CD14-positive monocyte (primary cell): ENCODE results near the gene CSMD2. TPM values are rescaled to one million over a fixed set of nuclear protein-coding genes. Genes with fewer than 3 reads are reported as not detected.

Experiments used
- DNase-seq, 3 donors: peaks; one replicate each; pipeline ENCODE4 v3.0.0-alpha.2; 2011 to 2022
- H2AFZ ChIP-seq: 2 replicates; pipeline ENCODE4 v1.6.0; 2012; ENCODE audit warnings: mild to moderate bottlenecking, low read depth, low read length, inconsistent platforms; ENCODE audit not compliant: insufficient read depth, poor library complexity, severe bottlenecking
- H3K27ac ChIP-seq, 2 donors: 1 replicate in 1 of 2; 2 replicates in 1 of 2; pipeline ENCODE4 v1.5.1; 2012 to 2013; ENCODE audit warnings: low read length in 2 of 2, control low read depth in 1 of 2, inconsistent platforms in 1 of 2, low read depth in 1 of 2, mild to moderate bottlenecking in 1 of 2
- H3K27me3 ChIP-seq, 2 donors: one replicate each; pipeline versions ENCODE4 v1.6.0 to v1.6.1; 2011 to 2013; ENCODE audit warnings: low read length in 2 of 2; ENCODE audit not compliant: control insufficient read depth in 2 of 2, insufficient read depth in 2 of 2
- H3K36me3 ChIP-seq, 2 donors: replicated peaks in 1 of 2; 1 replicate in 1 of 2; 2 replicates in 1 of 2; pipeline versions ENCODE4 v1.5.1 to v1.6.1; 2012 to 2013; ENCODE audit warnings: low read length in 2 of 2, control low read depth in 1 of 2, inconsistent platforms in 1 of 2, mild to moderate bottlenecking in 1 of 2; ENCODE audit not compliant: insufficient read depth in 2 of 2, control insufficient read depth in 1 of 2
- H3K4me1 ChIP-seq, 2 donors: 1 replicate in 1 of 2; 2 replicates in 1 of 2; pipeline versions ENCODE4 v1.5.1 to v1.6.1; 2012 to 2013; ENCODE audit warnings: low read length in 2 of 2, control low read depth in 1 of 2, inconsistent platforms in 1 of 2, mild to moderate bottlenecking in 1 of 2, moderate library complexity in 1 of 2; ENCODE audit not compliant: insufficient read depth in 2 of 2, control insufficient read depth in 1 of 2
- H3K4me2 ChIP-seq: replicated peaks from 2 replicates; pipeline ENCODE3; 2012; ENCODE audit warnings: low read length, moderate library complexity, mild to moderate bottlenecking; ENCODE audit not compliant: poor library complexity, severe bottlenecking; ENCODE audit errors: extremely low read depth
- H3K4me3 ChIP-seq, 3 experiments: fragments of 200-600 bp in 1 of 3; sonication (generic) in 1 of 3; replicated peaks in 1 of 3; 1 replicate in 2 of 3; 2 replicates in 1 of 3; pipeline ENCODE4 v1.5.1; 2011 to 2013; ENCODE audit warnings: low read length in 3 of 3, mild to moderate bottlenecking in 3 of 3, control low read depth in 2 of 3, low read depth in 2 of 3, inconsistent platforms in 1 of 3, moderate library complexity in 1 of 3
- H3K79me2 ChIP-seq: 2 replicates; pipeline ENCODE4 v1.6.0; 2012; ENCODE audit warnings: mild to moderate bottlenecking, control low read depth, inconsistent platforms, low read length, moderate library complexity; ENCODE audit not compliant: insufficient read depth
- H3K9ac ChIP-seq: 2 replicates; pipeline ENCODE4 v1.6.0; 2017; ENCODE audit warnings: low read length, mild to moderate bottlenecking; ENCODE audit not compliant: insufficient read depth, poor library complexity, severe bottlenecking
- H3K9me3 ChIP-seq, 2 donors: replicated peaks in 1 of 2; 1 replicate in 1 of 2; 2 replicates in 1 of 2; pipeline versions ENCODE4 v1.5.1 to v1.6.1; 2012 to 2013; ENCODE audit warnings: low read length in 2 of 2, control low read depth in 1 of 2; ENCODE audit not compliant: control insufficient read depth in 1 of 2, insufficient read depth in 1 of 2
- H4K20me1 ChIP-seq: 2 replicates; pipeline ENCODE4 v1.6.0; 2012; ENCODE audit warnings: mild to moderate bottlenecking, low read length, control low read depth, moderate library complexity; ENCODE audit not compliant: insufficient read depth
- H3K27ac Mint-ChIP-seq, 7 donors: one replicate each; pipeline ENCODE4 v1.8.0; 2020; ENCODE audit warnings: mild to moderate bottlenecking in 7 of 7, mixed read lengths in 7 of 7, moderate library complexity in 6 of 7, inconsistent platforms in 2 of 7
- H3K27me3 Mint-ChIP-seq, 3 donors: one replicate each; pipeline ENCODE4 v1.8.0; 2021 to 2022; ENCODE audit warnings: low read depth in 3 of 3, mild to moderate bottlenecking in 3 of 3, mixed read lengths in 3 of 3, moderate library complexity in 3 of 3, inconsistent platforms in 1 of 3
- H3K36me3 Mint-ChIP-seq, 2 donors: one replicate each; pipeline ENCODE4 v1.8.0; 2020; ENCODE audit warnings: mixed read lengths in 2 of 2, inconsistent platforms in 1 of 2, mild to moderate bottlenecking in 1 of 2
- H3K4me1 Mint-ChIP-seq: one replicate; pipeline ENCODE4 v1.8.0; 2020; ENCODE audit warnings: mild to moderate bottlenecking, mixed read lengths
- H3K4me3 Mint-ChIP-seq, 2 donors: one replicate each; pipeline ENCODE4 v1.8.0; 2020; ENCODE audit warnings: mild to moderate bottlenecking in 2 of 2, mixed read lengths in 2 of 2, moderate library complexity in 1 of 2
- H3K9me3 Mint-ChIP-seq, 7 donors: one replicate each; pipeline ENCODE4 v1.8.0; 2020 to 2022; ENCODE audit warnings: mixed read lengths in 7 of 7, mild to moderate bottlenecking in 6 of 7, moderate library complexity in 6 of 7, inconsistent platforms in 2 of 7
- CTCF ChIP-seq: fragments of 200-600 bp; IDR thresholded peaks from one replicate; pipeline ENCODE4 v1.8.0; 2022; ENCODE audit warnings: antibody characterized with exemption, mild to moderate bottlenecking
- WGBS: methylation state at CpG from one replicate; pipeline ENCODE4 v1.1.5; 2013; ENCODE audit warnings: missing lambda C conversion rate; ENCODE audit not compliant: insufficient coverage; 5-methylcytosine and 5-hydroxymethylcytosine counted together
- intact Hi-C, 2 donors: fragments of 100-400 bp; cut with micrococcal nuclease; formaldehyde crosslinking; loops; one replicate each; pipeline versions ENCODE4 v1.15.0 to v1.15.1; 2023
- polyA plus RNA-seq, 3 donors: library from polyadenylated mRNA; depleted of rRNA in 1 of 3; unstranded in 2 of 3; stranded (reverse) in 1 of 3; fragments of 300-500 nt in 2 of 3; fragments of >200 nt in 1 of 3; fragmentation: Illumina TruSeq in 2 of 3; gene quantifications; 1 replicate in 2 of 3; 2 replicates in 1 of 3; pipeline ENCODE4 v1.2.3, GENCODE V29; 2012 to 2021

The CSMD2 gene
- polyA plus RNA-seq, 3 donors = 0.04 TPM; not detected in 2

GRCh38 chr1:33617451-33617850 lies 547.6 kb downstream of the CSMD2 start:
- Histone ChIP-seq H3K4me2 (no peak overlapping the region), H3K27me3 (peaks cover 0 to 2% of the 10 kb centered on the region in 2 donors), H3K9ac (no peak overlapping the region), H3K9me3 (no peaks in the 10 kb centered on the region), H3K36me3 (no peaks in the 10 kb centered on the region), H3K27ac (no peak overlapping the region), H3K79me2 (no peaks in the 10 kb centered on the region), H3K4me1 (no peaks in the 10 kb centered on the region), H4K20me1 (no peaks in the 10 kb centered on the region), H2AFZ (no peak overlapping the region), H3K4me3 (no peak overlapping the region)
- no peak overlapping the region for H3K4me3 Mint-ChIP-seq
- no peaks in the 10 kb centered on the region for H3K36me3 Mint-ChIP-seq
- peaks cover 8 to 21% (median 11%) of the 10 kb centered on the region in 3 donors for H3K27me3 Mint-ChIP-seq
- no peak for TF ChIP-seq CTCF
- intact Hi-C loops = loop anchor here in 1 of 2 donors (10.0 kb wide), 1 partner anchor 523 kb away; no protein-coding TSS in a partner anchor
- H3K9me3 Mint-ChIP-seq = peaks cover 0 to 2% (median 0%) of the 10 kb centered on the region in 7 donors
- no peak overlapping the region for H3K27ac Mint-ChIP-seq
- no CpG with 5 or more reads among the region's 9 CpGs for WGBS
- DNase-seq = no peak
- H3K4me1 Mint-ChIP-seq = peaks cover 2% of the 10 kb centered on the region

- Mint-ChIP-seq H3K4me1 (peaks cover 2% of the 10 kb centered on the region), H3K4me3 (no peak overlapping the region), H3K36me3 (no peaks in the 10 kb centered on the region), H3K27ac (no peak overlapping the region), H3K27me3 (peaks cover 8 to 21% (median 11%) of the 10 kb centered on the region in 3 donors), H3K9me3 (peaks cover 0 to 2% (median 0%) of the 10 kb centered on the region in 7 donors)
- intact Hi-C loops = loop anchor here in 1 of 2 donors (10.0 kb wide), 1 partner anchor 522 kb away; no protein-coding TSS in a partner anchor
- Histone ChIP-seq H2AFZ (no peak overlapping the region), H3K79me2 (no peaks in the 10 kb centered on the region), H3K36me3 (no peaks in the 10 kb centered on the region), H3K4me1 (no peaks in the 10 kb centered on the region), H3K9me3 (no peaks in the 10 kb centered on the region), H3K9ac (no peak overlapping the region), H4K20me1 (no peaks in the 10 kb centered on the region), H3K27me3 (peaks cover 0 to 2% of the 10 kb centered on the region in 2 donors), H3K27ac (no peak overlapping the region), H3K4me3 (no peak overlapping the region), H3K4me2 (no peak overlapping the region)
- DNase-seq = no peak
- TF ChIP-seq CTCF = no peak
- 96% methylated on average over 4 of the region's 6 CpGs for WGBS
These were observed 548.2 kb downstream of the CSMD2 start for GRCh38 chr1:33616780-33617179.
